GM12865 (cell line): ENCODE measurements around the gene FOXP4.

Source experiments
- DNase-seq: peaks from one replicate; pipeline ENCODE4 v3.0.0; 2010; ENCODE audit warnings: low read depth
- H3K4me3 ChIP-seq: 2 replicates; pipeline ENCODE4 v1.5.1; 2011; ENCODE audit warnings: mild to moderate bottlenecking, low read depth, low read length, control low read depth
- CTCF ChIP-seq: IDR thresholded peaks from 2 replicates; pipeline ENCODE4 v1.5.1; 2011; ENCODE audit warnings: low read length, control low read depth, low read depth, inconsistent platforms; ENCODE audit not compliant: insufficient read depth; ENCODE audit errors: missing control alignments

FOXP4 gene

GRCh38 chr6:41577356-41578216 is 31.4 kb downstream of the FOXP4 start:
- TF ChIP-seq CTCF, result no peak
- no peak for DNase-seq
- H3K4me3 ChIP-seq, result no peak overlapping the region

GRCh38 chr6:41578217-41579087 is 32.3 kb downstream of the FOXP4 start:
- TF ChIP-seq CTCF, result no peak
- no peak for DNase-seq
- no peak overlapping the region for H3K4me3 ChIP-seq

GRCh38 chr6:41579088-41579610 is 33.0 kb downstream of the FOXP4 start:
- TF ChIP-seq CTCF, result no peak
- no peak overlapping the region for H3K4me3 ChIP-seq
- no peak for DNase-seq

GRCh38 chr6:41580690-41581089 is 34.5 kb downstream of the FOXP4 start:
- no peak for DNase-seq
- H3K4me3 ChIP-seq, result no peak overlapping the region
- TF ChIP-seq CTCF, result no peak

GRCh38 chr6:41581381-41581991 is 35.3 kb downstream of the FOXP4 start:
- no peak for TF ChIP-seq CTCF
- DNase-seq, result no peak
- no peak overlapping the region for H3K4me3 ChIP-seq

GRCh38 chr6:41582540-41582939 is 36.4 kb downstream of the FOXP4 start:
- TF ChIP-seq CTCF, result no peak
- no peak for DNase-seq
- H3K4me3 ChIP-seq, result no peak overlapping the region
